ENCODE data around the gene GAL3ST1.

GAL3ST1 gene

GRCh38 chr22:30507670-30508069, 66.8 kb downstream of the GAL3ST1 start:
- no peaks in the 10 kb centered on the region for H3K79me1 ChIP-seq (ENCODE audit: low read length)
- H3K4me3 ChIP-seq (ENCODE audit: low read length): no peak overlapping the region
- no peak for DNase-seq
- no peak overlapping the region for H3K27ac ChIP-seq (ENCODE audit: low read depth, low read length)
- no peak overlapping the region for H3K4me2 ChIP-seq (ENCODE audit: low read length)
- no peaks in the 10 kb centered on the region for H3K27me3 ChIP-seq (ENCODE audit: insufficient read depth, low read length, poor library complexity)
- no peak overlapping the region for H3K4ac ChIP-seq (ENCODE audit: low read depth, low read length)
- no peak overlapping the region for H2BK120ac ChIP-seq (ENCODE audit: low read depth, low read length)
- no CpG with 5 or more reads among the region's 4 CpGs for WGBS (ENCODE audit: extremely low coverage, insufficient coverage, low lambda C conversion rate)
- no peaks in the 10 kb centered on the region for H3K36me3 ChIP-seq (ENCODE audit: control insufficient read depth, insufficient read depth, low read length)
- H4K5ac ChIP-seq (ENCODE audit: low read length): no peak overlapping the region
- H3K23ac ChIP-seq (ENCODE audit: low read length): no peak overlapping the region
- H3K18ac ChIP-seq (ENCODE audit: low read length): no peak overlapping the region
- no peak overlapping the region for H4K8ac ChIP-seq (ENCODE audit: low read depth, low read length)
- no peak overlapping the region for H2BK5ac ChIP-seq (ENCODE audit: low read length)
- no peaks in the 10 kb centered on the region for H3K79me2 ChIP-seq (ENCODE audit: control insufficient read depth, insufficient read depth, low read length)
- H3K4me1 ChIP-seq (ENCODE audit: control insufficient read depth, low read depth, low read length): no peaks in the 10 kb centered on the region
- no peak overlapping the region for H3K56ac ChIP-seq (ENCODE audit: low read length)
- no peak overlapping the region for H2BK15ac ChIP-seq (replicated peaks; ENCODE audit: low read depth)
- H2AK5ac ChIP-seq (ENCODE audit: low read length): no peak overlapping the region
- no peak overlapping the region for H3K9ac ChIP-seq (ENCODE audit: low read length)

- H2BK120ac ChIP-seq (ENCODE audit: low read depth, low read length): no peak overlapping the region
- H3K18ac ChIP-seq (ENCODE audit: low read length): no peak overlapping the region
- no peak overlapping the region for H3K9ac ChIP-seq (ENCODE audit: low read length)
- no peak overlapping the region for H3K4me3 ChIP-seq (ENCODE audit: low read length)
- H3K56ac ChIP-seq (ENCODE audit: low read length): no peak overlapping the region
- no peak overlapping the region for H3K27ac ChIP-seq (ENCODE audit: low read depth, low read length)
- no peak overlapping the region for H3K4me2 ChIP-seq (ENCODE audit: low read length)
- no peak for DNase-seq
- no peak overlapping the region for H2AK5ac ChIP-seq (ENCODE audit: low read length)
- H2BK5ac ChIP-seq (ENCODE audit: low read length): no peak overlapping the region
- no peaks in the 10 kb centered on the region for H3K4me1 ChIP-seq (ENCODE audit: control insufficient read depth, low read depth, low read length)
- no peak overlapping the region for H4K8ac ChIP-seq (ENCODE audit: low read depth, low read length)
- no peaks in the 10 kb centered on the region for H3K36me3 ChIP-seq (ENCODE audit: control insufficient read depth, insufficient read depth, low read length)
- H3K79me2 ChIP-seq (ENCODE audit: control insufficient read depth, insufficient read depth, low read length): no peaks in the 10 kb centered on the region
- H3K4ac ChIP-seq (ENCODE audit: low read depth, low read length): no peak overlapping the region
- H2BK15ac ChIP-seq (replicated peaks; ENCODE audit: low read depth): no peak overlapping the region
- H3K79me1 ChIP-seq (ENCODE audit: low read length): no peaks in the 10 kb centered on the region
- no peak overlapping the region for H3K23ac ChIP-seq (ENCODE audit: low read length)
- WGBS (ENCODE audit: extremely low coverage, insufficient coverage, low lambda C conversion rate): no CpG with 5 or more reads among the region's 8 CpGs
- H3K27me3 ChIP-seq (ENCODE audit: insufficient read depth, low read length, poor library complexity): no peaks in the 10 kb centered on the region
- no peak overlapping the region for H4K5ac ChIP-seq (ENCODE audit: low read length)
These were observed 67.9 kb downstream of the GAL3ST1 start for GRCh38 chr22:30506507-30506968.

All from mesendoderm (in vitro differentiated cells).